NCI-H510A treated with DMSO at 0.1 percent for 48 hours (cell line): ENCODE measurements around the gene ARHGAP24.
"Not testable (repeated sequence)": the region's sequence is repeated elsewhere in the genome, so short reads cannot be mapped to it uniquely, and the experiment has no call there.

Experiments used
- DNase-seq: peaks from one replicate; lab custom pipeline; 2025; lab: John Stamatoyannopoulos, UW

Gene ARHGAP24

DNA sequence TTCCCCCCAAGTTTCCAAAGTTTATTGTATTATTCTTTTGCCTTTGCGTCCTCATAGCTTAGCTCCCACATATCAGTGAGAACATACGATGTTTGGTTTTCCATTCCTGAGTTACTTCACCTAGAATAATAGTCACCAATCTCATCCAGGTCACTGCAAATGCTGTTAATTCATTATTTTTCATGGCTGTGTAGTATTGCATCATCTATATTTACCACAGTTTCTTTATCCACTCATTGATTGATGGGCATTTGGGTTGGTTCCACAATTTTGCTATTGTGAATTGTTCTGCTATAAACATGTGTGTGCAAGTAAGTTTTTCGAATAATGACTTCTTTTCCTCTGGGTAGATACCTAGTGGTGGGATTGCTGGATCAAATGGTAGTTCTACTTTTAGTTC, 43.6 kb downstream of the ARHGAP24 start:
- DNase-seq = not testable (repeated sequence)

GRCh38 chr4:85520765-85521749, 46.1 kb downstream of the ARHGAP24 start:
- no peak for DNase-seq

- DNase-seq = no peak
Measured at GRCh38 chr4:85522277-85522676, 47.3 kb downstream of the ARHGAP24 start.

DNA sequence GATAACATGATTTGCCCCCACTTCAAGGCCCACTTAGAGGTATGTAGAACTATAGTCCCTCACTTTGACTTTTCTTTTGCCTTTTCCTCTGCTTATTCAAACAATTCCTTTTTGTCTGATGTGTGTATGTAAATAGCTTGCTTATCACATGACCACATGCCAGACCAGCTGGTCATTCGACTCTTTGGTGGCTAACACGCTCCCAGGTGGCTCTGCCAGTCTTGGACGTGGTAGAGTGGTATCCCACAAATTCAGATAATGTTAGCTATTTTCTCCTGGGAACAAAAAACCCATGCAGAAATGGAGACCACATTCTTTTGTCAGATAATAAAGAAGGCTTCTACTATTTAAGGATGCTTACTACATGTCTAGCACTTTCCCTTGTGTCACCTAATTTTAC, 47.9 kb downstream of the ARHGAP24 start:
- DNase-seq = no peak

DNA sequence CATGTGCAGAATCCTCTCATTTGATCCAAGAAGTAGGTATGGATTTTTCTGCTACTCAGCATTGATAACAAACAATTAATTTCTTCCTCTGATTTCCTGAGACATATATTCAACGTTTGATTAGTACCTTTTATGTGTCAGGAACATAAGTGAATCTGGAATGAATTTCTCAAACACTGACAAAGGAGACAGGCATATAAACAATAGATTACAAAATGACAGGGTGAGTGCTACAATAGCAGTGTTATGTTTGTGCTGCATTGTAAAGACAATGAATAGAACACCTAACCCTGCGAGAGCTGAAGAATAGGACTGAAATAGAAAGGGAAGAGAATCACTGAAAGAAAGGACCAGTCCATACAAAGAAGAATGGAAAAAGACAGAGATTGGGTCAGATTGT, 52.9 kb downstream of the ARHGAP24 start:
- DNase-seq = no peak

DNA sequence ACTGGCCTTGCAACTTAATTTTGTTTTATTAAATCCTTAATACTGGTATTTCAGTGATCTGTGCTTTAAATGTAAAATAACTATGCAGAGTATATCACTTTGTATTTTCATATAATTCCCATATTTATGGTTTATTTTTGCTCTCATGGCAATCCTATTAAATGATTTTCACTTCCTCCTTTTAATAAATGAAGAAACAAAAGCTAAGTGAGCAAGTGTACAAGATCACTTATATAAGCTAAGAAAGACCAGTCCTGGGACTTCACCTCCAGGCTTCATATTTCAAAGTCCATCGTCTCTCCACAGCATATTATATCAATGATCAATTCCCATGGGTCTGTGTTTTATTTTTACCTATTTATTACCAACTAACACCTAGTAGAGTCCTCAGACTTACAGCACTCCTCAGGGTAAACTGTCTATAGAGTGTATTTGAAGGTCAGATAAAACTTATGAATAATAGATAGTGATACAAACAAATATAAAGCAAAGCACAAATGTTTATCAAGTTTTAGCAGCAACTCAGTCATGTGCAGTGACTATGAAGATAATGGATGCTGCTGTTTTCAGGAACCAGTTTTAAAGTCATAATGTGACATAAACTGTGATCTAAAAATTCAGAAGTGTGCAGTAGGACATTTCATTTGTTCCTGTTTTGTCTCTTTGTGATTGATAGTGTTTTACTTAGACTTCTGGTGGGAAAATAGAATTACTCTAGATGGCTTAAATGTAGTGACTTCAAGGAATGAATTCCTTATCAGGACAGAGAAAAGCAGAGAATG, 56.8 kb downstream of the ARHGAP24 start:
- no peak for DNase-seq

- no peak for DNase-seq
Measured at GRCh38 chr4:85534120-85534519, 59.2 kb downstream of the ARHGAP24 start.

DNA sequence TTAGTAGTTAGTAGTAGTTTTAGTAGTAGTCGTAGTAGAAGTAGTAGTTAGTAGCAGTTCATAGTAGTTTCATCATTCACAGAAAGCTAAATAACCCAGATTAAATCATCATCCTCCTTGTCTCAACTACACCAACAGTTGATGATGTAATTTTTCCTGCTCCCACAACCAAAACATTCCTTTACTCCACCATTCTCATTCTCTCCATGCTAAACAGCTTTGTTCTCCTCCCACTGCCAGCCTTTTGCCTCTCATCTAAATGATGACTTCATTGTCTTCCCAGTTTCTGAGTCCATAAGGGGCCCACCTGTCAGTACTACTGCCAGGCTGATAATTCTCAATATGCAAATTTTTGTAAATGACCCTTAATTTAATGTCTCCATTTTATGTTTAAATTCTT, 68.9 kb downstream of the ARHGAP24 start:
- no peak for DNase-seq

GRCh38 chr4:85544751-85545150, 69.8 kb downstream of the ARHGAP24 start:
- no peak for DNase-seq

- DNase-seq = no peak
Measured at GRCh38 chr4:85548116-85548515, 73.2 kb downstream of the ARHGAP24 start.

DNA sequence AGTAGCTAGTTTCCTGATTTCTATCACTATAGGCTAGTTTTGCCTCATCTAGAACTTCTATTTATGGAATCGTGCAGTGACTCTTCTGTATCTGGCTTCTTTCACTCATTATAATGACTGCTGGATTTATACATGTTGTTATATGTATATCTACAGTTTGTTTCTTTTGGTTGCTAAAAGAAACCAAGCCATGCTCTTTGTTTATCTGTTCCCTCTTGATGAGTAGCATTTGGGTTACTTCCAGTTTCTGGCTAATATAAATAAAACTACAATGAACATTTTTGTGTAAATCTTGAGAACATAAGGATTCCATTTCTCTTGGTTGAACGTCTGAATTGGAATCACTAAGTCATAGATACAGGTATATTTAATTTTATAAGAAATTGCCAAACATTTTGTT, 73.9 kb downstream of the ARHGAP24 start:
- no peak for DNase-seq

DNA sequence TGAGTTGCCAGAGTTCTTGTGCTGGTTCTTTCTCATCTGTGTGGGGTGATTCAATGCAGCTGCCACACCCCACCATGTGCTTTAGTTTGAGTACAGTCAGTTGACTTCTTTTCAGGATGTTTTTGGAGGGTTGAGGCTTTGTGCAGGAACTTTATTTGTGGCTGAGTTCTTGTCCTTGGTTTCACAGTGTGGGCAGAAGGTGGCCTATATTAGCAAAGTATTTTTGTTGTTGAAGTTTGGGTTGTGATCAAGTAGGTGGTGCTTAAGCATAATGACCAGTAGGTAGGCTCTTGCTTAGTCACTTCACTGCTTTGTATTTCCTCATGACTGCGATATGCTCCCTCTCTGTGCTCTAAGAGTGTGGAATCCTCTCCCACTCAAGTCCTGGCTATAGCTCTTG, 80.3 kb downstream of the ARHGAP24 start:
- DNase-seq = no peak

GRCh38 chr4:85556283-85556682, 81.3 kb downstream of the ARHGAP24 start:
- no peak for DNase-seq

- DNase-seq = no peak
Measured at GRCh38 chr4:85557016-85557901, 82.3 kb downstream of the ARHGAP24 start.

DNA sequence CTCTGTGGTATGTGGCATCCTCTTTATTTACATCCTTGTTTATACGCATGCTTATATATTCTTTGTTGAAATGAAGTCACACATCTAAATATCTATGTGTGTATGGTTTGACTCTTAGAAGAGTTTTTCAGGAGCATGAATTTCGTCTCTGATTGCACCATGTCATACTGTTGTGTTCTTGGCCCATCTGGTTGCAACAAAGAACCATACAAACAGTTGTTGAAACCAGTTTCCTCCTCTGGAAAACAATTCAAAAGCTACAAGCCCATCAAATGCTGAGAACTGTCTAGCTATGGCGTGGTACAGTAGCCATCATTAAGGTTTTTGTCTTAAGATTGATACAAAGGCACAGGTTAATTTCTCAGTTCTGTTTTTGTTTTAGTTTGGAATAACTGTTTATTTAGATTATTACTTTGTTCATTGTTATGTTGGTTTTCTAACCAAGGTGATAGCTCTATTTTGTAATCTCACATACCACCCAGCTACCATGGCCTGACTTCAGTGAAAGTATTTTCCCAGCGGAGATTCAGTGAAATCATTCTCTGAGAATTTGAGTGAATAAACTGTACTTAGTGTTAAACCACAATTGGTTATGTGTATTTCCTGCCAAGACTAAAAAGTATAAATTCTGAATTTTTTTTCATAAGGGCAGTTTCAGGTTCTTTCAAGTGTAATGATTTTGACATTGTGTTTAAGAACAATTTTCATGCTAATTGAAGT, 91.0 kb downstream of the ARHGAP24 start:
- no peak for DNase-seq

DNA sequence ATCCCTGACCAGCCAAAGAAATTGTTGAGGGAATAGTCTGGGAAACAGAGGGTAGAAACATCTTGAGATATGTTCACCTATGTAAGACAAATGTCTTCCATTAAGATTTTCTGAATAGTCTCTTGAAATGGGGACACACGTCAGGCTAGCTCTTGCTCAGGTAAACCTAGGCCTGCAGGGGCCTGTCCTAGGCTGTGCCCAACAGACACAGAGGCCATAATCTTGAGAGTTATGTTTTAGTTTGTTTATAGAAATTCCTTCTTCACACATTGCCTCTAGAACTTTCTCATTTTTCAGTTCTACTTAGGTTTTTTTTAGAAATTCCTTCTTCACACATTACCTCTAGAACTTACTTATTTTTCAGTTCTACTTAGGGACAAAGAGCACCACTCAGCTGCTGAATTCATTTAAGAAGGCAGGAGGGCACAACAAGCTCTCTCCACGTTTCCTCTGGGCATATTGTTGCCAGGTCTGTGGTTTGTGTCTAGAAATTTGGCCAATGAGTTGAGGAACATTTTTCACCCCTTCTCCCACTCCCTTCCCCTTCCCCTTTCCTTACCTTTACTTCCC, 94.9 kb downstream of the ARHGAP24 start:
- DNase-seq = no peak

DNA sequence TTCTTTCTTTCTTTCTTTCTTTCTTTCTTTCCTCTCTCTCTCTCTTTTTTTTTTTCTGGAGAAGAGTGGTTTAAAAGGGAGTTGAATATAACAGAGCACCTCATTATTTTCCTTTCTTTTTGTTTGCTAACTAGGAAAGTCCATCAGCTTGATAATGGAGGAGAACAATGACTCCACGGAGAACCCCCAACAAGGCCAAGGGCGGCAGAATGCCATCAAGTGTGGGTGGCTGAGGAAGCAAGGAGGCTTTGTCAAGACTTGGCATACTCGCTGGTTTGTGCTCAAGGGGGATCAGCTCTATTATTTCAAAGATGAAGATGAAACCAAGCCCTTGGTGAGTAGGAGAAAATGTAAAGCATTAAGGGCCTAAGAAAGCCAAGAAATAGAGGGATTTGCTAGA, 95.4 kb downstream of the ARHGAP24 start:
- no peak for DNase-seq

DNA sequence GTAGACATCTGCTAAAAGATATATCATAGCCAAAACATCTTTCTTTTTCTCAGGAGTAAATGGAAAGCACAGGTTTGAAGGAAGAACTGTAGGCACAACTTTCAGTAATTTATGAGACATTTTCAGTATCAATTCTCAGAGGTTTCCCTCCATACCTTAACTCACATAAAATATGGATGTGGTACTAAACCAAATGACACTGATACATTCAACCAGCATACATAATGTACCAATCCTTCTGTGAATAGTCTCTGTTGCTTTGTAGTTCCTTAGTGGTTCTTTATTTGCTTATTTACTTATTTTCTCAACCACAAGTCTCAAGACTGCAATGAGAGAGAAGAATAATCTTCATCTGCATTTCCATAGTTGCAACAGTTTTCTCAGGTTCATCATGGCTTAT, 96.1 kb downstream of the ARHGAP24 start:
- DNase-seq = no peak

DNA sequence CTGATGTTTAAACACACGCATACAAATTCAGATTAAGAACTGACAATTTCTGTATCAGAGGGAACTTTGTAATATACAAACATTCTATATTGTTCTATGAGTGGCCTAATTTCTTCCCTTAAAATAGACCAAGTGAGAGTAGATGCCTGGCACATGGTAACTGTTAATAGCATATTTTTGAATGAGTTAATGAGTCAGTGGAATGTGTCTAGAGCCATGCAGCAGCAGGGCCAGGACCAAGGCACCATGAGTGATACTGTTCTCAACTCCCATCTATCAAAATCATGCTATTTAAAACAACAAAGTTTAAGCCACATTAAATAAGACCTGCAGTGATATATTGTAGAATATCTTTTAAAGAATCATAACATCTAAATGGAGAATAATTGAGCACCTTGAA, 98.3 kb downstream of the ARHGAP24 start:
- DNase-seq = no peak

GRCh38 chr4:85577307-85577706, 102.4 kb downstream of the ARHGAP24 start:
- DNase-seq = no peak

GRCh38 chr4:85579942-85580341, 105.0 kb downstream of the ARHGAP24 start:
- DNase-seq = no peak
